ENCODE measurements around the gene SLCO3A1. TPM values are rescaled to one million over a fixed set of nuclear protein-coding genes. Genes with fewer than 3 reads are reported as not detected.

Gene SLCO3A1
- total and polyA plus RNA-seq, 2 of the 8 experiments (the other 6 are each of a cell fraction or from before 2014, with no cell fraction given) = 15.1 to 20.4 TPM

- TF ChIP-seq CHD1 (IDR thresholded peaks at IDR 0.05; ENCODE audit: low read depth, low read length) (no peak), KDM4A (IDR thresholded peaks at IDR 0.05; ENCODE audit: low read depth, low read length, severe bottlenecking) (no peak), PHF8 (conservative IDR thresholded peaks at IDR 0.05; ENCODE audit: low read depth, low read length) (no peak), YY1 (IDR thresholded peaks at IDR 0.05; ENCODE audit: low read depth, low read length) (no peak), TAF1 (IDR thresholded peaks at IDR 0.05; ENCODE audit: low read depth, low read length) (no peak), RNF2 (IDR thresholded peaks at IDR 0.05; ENCODE audit: borderline replicate concordance, low read depth, low read length, missing control alignments, poor library complexity, severe bottlenecking) (no peak), SIRT6 (IDR thresholded peaks at IDR 0.05; ENCODE audit: low read length) (no peak)
Measured at GRCh38 chr15:91841861-91842260, 11.6 kb upstream of the SLCO3A1 start (continued).
